B cell (primary cell): ENCODE results near the gene PLPPR1. TPM values are rescaled to one million over a fixed set of nuclear protein-coding genes. Genes with fewer than 3 reads are reported as not detected.

ENCODE experiments used
- ATAC-seq: fragments of 200-7000 bp; cut with Tn5 transposase; one replicate; pipeline ENCODE4 v1.10.0; 2021; ENCODE audit warnings: low read depth, mild to moderate bottlenecking, moderate number of reproducible peaks, moderate library complexity
- CTCF ChIA-PET: fragments of 350-600 bp; sonication (Branson Sonifier 250); formaldehyde crosslinking; loops from one replicate; lab custom pipeline; 2021; ENCODE audit warnings: antibody characterized with exemption, inconsistent platforms; lab: Charles Lee
- POLR2A ChIA-PET: fragments of 350-600 bp; sonication (Branson Sonifier 250); formaldehyde crosslinking; loops from one replicate; lab custom pipeline; 2021; ENCODE audit warnings: antibody characterized with exemption; lab: Charles Lee
- DNase-seq: peaks from one replicate; pipeline ENCODE4 v3.0.0; 2013
- H2AFZ ChIP-seq: 2 replicates; pipeline ENCODE4 v1.6.1; 2012; ENCODE audit warnings: mild to moderate bottlenecking, low read depth, low read length; ENCODE audit not compliant: insufficient read depth, poor library complexity, severe bottlenecking
- H3K27ac ChIP-seq, 2 donors: 1 replicate in 1 of 2; 2 replicates in 1 of 2; pipeline ENCODE4 v1.5.1; 2012 to 2013; ENCODE audit warnings: low read length in 2 of 2, mild to moderate bottlenecking in 2 of 2, moderate library complexity in 1 of 2
- H3K27me3 ChIP-seq, 4 experiments: fragments of 200-600 bp in 1 of 4; sonication (generic) in 1 of 4; replicated peaks in 1 of 4; 1 replicate in 2 of 4; 2 replicates in 2 of 4; pipeline versions ENCODE4 v1.6.1 to v1.7.0; 2013 to 2016; ENCODE audit warnings: low read length in 3 of 4, mild to moderate bottlenecking in 2 of 4, mixed read lengths in 1 of 4, moderate library complexity in 1 of 4; ENCODE audit not compliant: insufficient read depth in 4 of 4, control insufficient read depth in 3 of 4; ENCODE audit errors: control extremely low read depth in 1 of 4
- H3K36me3 ChIP-seq, 2 experiments: replicated peaks in 1 of 2; 1 replicate in 1 of 2; 2 replicates in 1 of 2; pipeline versions ENCODE4 v1.6.1 to v1.7.1; 2013; ENCODE audit warnings: low read length in 1 of 2; ENCODE audit not compliant: insufficient read depth in 2 of 2, control insufficient read depth in 1 of 2; ENCODE audit errors: control extremely low read depth in 1 of 2, extremely low read depth in 1 of 2
- H3K4me1 ChIP-seq, 2 donors: fragments of 200-600 bp in 1 of 2; sonication (generic) in 1 of 2; 1 replicate in 1 of 2; 2 replicates in 1 of 2; pipeline versions ENCODE4 v1.5.1 to v1.6.1; 2013 to 2017; ENCODE audit warnings: low read length in 2 of 2; ENCODE audit not compliant: control insufficient read depth in 2 of 2, insufficient read depth in 2 of 2
- H3K4me2 ChIP-seq: replicated peaks from 2 replicates; pipeline ENCODE3; 2012; ENCODE audit warnings: mild to moderate bottlenecking, low read depth, low read length; ENCODE audit not compliant: poor library complexity, severe bottlenecking
- H3K4me3 ChIP-seq, 5 experiments: fragments of 200-600 bp in 1 of 5; sonication (generic) in 1 of 5; 1 replicate in 3 of 5; 2 replicates in 2 of 5; pipeline versions ENCODE4 v1.5.1 to v1.7.0; 2011 to 2016; ENCODE audit warnings: low read length in 4 of 5, mild to moderate bottlenecking in 4 of 5, low read depth in 2 of 5, control low read depth in 1 of 5, moderate library complexity in 1 of 5; ENCODE audit not compliant: insufficient read depth in 1 of 5; ENCODE audit errors: control extremely low read depth in 1 of 5, extremely low read depth in 1 of 5
- H3K79me2 ChIP-seq: fragments of 200-600 bp; sonication (generic); one replicate; pipeline ENCODE4 v1.6.0; 2016; ENCODE audit warnings: low read length; ENCODE audit not compliant: control insufficient read depth, insufficient read depth
- H3K9ac ChIP-seq: fragments of 200-600 bp; sonication (generic); 2 replicates; pipeline ENCODE4 v1.6.1; 2017; ENCODE audit warnings: mild to moderate bottlenecking, low read length, moderate library complexity
- H3K9me3 ChIP-seq, 3 donors: one replicate each; pipeline versions ENCODE4 v1.6.1 to v1.7.1; 2013; ENCODE audit warnings: low read length in 2 of 3; ENCODE audit not compliant: control insufficient read depth in 2 of 3, insufficient read depth in 1 of 3; ENCODE audit errors: control extremely low read depth in 1 of 3
- H4K20me1 ChIP-seq: 2 replicates; pipeline ENCODE4 v1.6.0; 2012; ENCODE audit warnings: mild to moderate bottlenecking, low read length; ENCODE audit not compliant: insufficient read depth, control insufficient read depth, poor library complexity, severe bottlenecking
- H3K27ac Mint-ChIP-seq: one replicate; pipeline ENCODE4 v1.8.0; 2021; ENCODE audit warnings: mixed read lengths
- H3K27me3 Mint-ChIP-seq: one replicate; pipeline ENCODE4 v1.8.0; 2021; ENCODE audit warnings: mixed read lengths
- H3K4me1 Mint-ChIP-seq: one replicate; pipeline ENCODE4 v1.8.0; 2021; ENCODE audit warnings: mixed read lengths
- H3K4me3 Mint-ChIP-seq: one replicate; pipeline ENCODE4 v1.8.0; 2021; ENCODE audit warnings: mixed read lengths
- H3K9me3 Mint-ChIP-seq: one replicate; pipeline ENCODE4 v1.8.0; 2022; ENCODE audit warnings: mixed read lengths; ENCODE audit not compliant: insufficient read depth
- EZH2 ChIP-seq: IDR thresholded peaks from 2 replicates; pipeline ENCODE4 v1.6.1; 2012; ENCODE audit warnings: borderline replicate concordance, low read depth, mild to moderate bottlenecking, moderate library complexity, low read length; ENCODE audit not compliant: insufficient read depth, poor library complexity, severe bottlenecking
- WGBS: methylation state at CpG from one replicate; pipeline ENCODE4 v1.1.5; 2013; ENCODE audit warnings: missing lambda C conversion rate; ENCODE audit not compliant: insufficient coverage; 5-methylcytosine and 5-hydroxymethylcytosine counted together
- intact Hi-C: fragments of 100-400 bp; cut with micrococcal nuclease; formaldehyde crosslinking; loops from one replicate; pipeline ENCODE4 v1.10.0; 2022
- polyA plus RNA-seq: library from polyadenylated mRNA; depleted of rRNA; stranded (reverse); fragments of >200 nt; gene quantifications from 2 replicates; pipeline ENCODE4 v1.2.3, GENCODE V29; 2012
- total RNA-seq, 2 donors: library from RNA; stranded (reverse); fragments of 120-200 nt in 1 of 2; gene quantifications; 1 replicate in 1 of 2; 2 replicates in 1 of 2; pipeline versions ENCODE4 v1.2.3 to v1.2.4, GENCODE V29; 2013 to 2022
- TF ChIP-seq, protein P1 (sequence below): fragments of 200-600 bp; IDR thresholded peaks from one replicate; pipeline ENCODE4 v1.8.0; 2022; ENCODE audit warnings: antibody characterized with exemption, mild to moderate bottlenecking

Gene PLPPR1
- total and polyA plus RNA-seq, 2 donors (not counting 1 experiment from before 2014, with no cell fraction given): not detected

DNA sequence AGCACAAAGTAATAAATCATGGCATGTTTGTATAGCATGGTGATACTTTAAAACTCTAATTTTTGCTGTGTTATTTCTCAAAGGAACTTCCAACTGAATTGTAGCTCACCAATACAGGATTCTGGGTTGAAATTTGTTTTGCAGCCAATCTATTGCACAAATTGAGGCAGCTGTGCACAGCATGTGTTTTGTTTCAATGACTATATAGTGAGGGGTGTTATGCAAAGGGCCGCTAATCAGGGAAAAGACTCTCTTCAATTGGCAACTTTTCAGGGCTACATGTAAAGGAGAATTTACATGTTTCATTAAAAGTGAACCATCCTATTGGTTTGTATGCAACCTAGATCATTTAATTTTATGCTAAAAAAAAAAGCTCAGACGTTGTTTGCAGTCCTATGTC, 44.6 kb downstream of the PLPPR1 start:
- WGBS: no CpG with 5 or more reads among the region's 2 CpGs
- ATAC-seq: no peak

DNA sequence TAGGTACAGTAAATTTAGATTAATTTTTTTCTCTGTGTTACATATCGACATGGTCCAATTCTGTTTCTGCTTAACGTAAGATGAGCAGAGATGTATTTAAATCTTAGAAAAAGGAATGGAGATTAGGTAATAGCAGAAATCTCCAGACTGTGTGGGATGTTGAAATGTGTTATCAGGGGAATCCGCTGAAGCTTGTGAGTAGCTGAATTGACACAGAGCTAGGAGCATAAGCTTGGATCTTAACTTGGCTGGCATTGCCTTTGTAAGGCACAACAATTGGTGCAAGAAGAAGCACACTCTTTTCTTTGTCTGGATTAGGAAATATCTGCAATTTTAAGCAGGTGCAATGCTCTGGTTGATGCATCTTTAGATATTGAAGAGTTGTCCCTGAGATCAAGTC, 53.1 kb downstream of the PLPPR1 start:
- Histone ChIP-seq H3K9me3 (no peaks in the 10 kb centered on the region), H4K20me1 (no peaks in the 10 kb centered on the region), H3K4me3 (no peak overlapping the region), H3K4me2 (no peak overlapping the region), H2AFZ (no peak overlapping the region), H3K4me1 (no peaks in the 10 kb centered on the region), H3K9ac (no peak overlapping the region), H3K27me3 (no peaks in the 10 kb centered on the region), H3K79me2 (no peaks in the 10 kb centered on the region), H3K36me3 (no peaks in the 10 kb centered on the region), H3K27ac (no peak overlapping the region)
- no peaks in the 10 kb centered on the region for H3K4me1 Mint-ChIP-seq
- DNase-seq (no peak), ATAC-seq (no peak)
- no peaks in the 10 kb centered on the region for H3K9me3 Mint-ChIP-seq
- no peak overlapping the region for H3K4me3 Mint-ChIP-seq
- CTCF ChIA-PET: no interaction called here
- intact Hi-C loops: no loop called here
- 97% methylated on average over 3 of the region's 3 CpGs for WGBS
- peaks cover 3% of the 10 kb centered on the region for H3K27me3 Mint-ChIP-seq
- H3K27ac Mint-ChIP-seq: no peak overlapping the region
- POLR2A ChIA-PET: no interaction called here
- TF ChIP-seq, protein P1, sequence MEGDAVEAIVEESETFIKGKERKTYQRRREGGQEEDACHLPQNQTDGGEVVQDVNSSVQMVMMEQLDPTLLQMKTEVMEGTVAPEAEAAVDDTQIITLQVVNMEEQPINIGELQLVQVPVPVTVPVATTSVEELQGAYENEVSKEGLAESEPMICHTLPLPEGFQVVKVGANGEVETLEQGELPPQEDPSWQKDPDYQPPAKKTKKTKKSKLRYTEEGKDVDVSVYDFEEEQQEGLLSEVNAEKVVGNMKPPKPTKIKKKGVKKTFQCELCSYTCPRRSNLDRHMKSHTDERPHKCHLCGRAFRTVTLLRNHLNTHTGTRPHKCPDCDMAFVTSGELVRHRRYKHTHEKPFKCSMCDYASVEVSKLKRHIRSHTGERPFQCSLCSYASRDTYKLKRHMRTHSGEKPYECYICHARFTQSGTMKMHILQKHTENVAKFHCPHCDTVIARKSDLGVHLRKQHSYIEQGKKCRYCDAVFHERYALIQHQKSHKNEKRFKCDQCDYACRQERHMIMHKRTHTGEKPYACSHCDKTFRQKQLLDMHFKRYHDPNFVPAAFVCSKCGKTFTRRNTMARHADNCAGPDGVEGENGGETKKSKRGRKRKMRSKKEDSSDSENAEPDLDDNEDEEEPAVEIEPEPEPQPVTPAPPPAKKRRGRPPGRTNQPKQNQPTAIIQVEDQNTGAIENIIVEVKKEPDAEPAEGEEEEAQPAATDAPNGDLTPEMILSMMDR: no peak
- TF ChIP-seq EZH2: no peak

More for the DNA sequence above, 44.6 kb downstream of the PLPPR1 start:
- TF ChIP-seq, protein P1: no peak
- no peak for TF ChIP-seq EZH2
- Histone ChIP-seq H3K27me3 (no peaks in the 10 kb centered on the region), H3K4me2 (no peak overlapping the region), H3K27ac (no peak overlapping the region), H3K36me3 (no peaks in the 10 kb centered on the region), H3K4me1 (no peaks in the 10 kb centered on the region), H3K79me2 (no peaks in the 10 kb centered on the region), H3K9me3 (no peaks in the 10 kb centered on the region), H2AFZ (no peak overlapping the region), H4K20me1 (no peaks in the 10 kb centered on the region), H3K9ac (no peak overlapping the region), H3K4me3 (no peak overlapping the region)
- H3K4me3 Mint-ChIP-seq: no peak overlapping the region
- intact Hi-C loops: no loop called here
- no peak for DNase-seq
- CTCF ChIA-PET: no interaction called here
- POLR2A ChIA-PET: no interaction called here
- H3K9me3 Mint-ChIP-seq: no peaks in the 10 kb centered on the region
- H3K27me3 Mint-ChIP-seq: no peaks in the 10 kb centered on the region
- H3K27ac Mint-ChIP-seq: no peak overlapping the region
- no peaks in the 10 kb centered on the region for H3K4me1 Mint-ChIP-seq
